Measurements from ENCODE around the gene CYP46A1.

DNA sequence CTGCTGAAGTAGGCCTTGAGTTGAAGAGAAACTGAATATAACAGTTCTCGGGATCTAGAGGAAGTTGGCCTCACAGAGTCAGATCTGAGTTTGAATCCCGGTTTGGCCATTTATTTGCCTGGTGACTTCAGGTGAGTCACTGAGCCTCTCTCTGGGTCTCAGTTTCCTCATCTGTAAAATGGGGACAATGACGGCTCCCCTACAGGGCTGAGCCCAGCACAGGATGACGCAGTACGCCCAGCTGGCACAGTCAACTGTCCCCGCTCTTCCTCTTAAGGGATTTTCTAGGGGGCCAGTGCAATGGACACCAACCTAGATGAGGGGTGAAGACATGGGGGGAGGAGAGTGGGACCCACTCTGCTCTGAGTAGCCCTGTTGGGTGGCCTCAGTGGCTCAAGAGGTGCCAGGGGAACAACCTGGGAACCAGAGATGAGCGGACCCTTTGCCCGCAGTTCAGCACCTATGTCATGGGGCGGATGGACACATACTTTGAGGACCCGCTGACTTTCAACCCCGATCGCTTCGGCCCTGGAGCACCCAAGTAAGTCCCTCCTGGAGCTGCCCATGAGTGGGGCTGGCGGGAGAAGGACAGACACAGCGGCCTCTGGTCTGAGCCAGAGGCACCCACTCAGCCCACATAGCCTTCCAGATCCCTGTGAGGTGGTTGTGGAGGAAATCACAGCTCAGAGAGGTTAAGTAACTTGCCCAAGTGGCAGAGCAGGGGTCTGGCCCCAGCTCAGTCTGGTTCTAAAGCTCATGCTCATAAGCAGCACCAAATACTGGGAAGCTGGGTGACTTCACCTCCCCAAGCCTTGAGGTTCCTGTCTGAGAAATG, 41.1 kb downstream of the CYP46A1 start:
- TF ChIP-seq, protein P1, sequence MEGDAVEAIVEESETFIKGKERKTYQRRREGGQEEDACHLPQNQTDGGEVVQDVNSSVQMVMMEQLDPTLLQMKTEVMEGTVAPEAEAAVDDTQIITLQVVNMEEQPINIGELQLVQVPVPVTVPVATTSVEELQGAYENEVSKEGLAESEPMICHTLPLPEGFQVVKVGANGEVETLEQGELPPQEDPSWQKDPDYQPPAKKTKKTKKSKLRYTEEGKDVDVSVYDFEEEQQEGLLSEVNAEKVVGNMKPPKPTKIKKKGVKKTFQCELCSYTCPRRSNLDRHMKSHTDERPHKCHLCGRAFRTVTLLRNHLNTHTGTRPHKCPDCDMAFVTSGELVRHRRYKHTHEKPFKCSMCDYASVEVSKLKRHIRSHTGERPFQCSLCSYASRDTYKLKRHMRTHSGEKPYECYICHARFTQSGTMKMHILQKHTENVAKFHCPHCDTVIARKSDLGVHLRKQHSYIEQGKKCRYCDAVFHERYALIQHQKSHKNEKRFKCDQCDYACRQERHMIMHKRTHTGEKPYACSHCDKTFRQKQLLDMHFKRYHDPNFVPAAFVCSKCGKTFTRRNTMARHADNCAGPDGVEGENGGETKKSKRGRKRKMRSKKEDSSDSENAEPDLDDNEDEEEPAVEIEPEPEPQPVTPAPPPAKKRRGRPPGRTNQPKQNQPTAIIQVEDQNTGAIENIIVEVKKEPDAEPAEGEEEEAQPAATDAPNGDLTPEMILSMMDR (conservative IDR thresholded peaks at IDR 0.05): no peak
- TF ChIP-seq EZH2 (IDR thresholded peaks at IDR 0.05; ENCODE audit: low read depth): no peak
